Endothelial cell of umbilical vein (primary cell): Measurements from ENCODE around the gene CAPN2. TPM values are rescaled to one million over a fixed set of nuclear protein-coding genes. Genes with fewer than 3 reads are reported as not detected.

Experiments used
- BruUV-seq: library from RNA; stranded (reverse); fragments of 400-500 nt; replicated peaks from 2 replicates; lab custom pipeline; 2021; lab: Mats Ljungman, UMichigan
- CTCF ChIA-PET: fragments of 300-600, 350-600 bp; sonication (Branson Sonifier 250); formaldehyde crosslinking; loops from one replicate; lab custom pipeline; 2021; ENCODE audit warnings: antibody characterized with exemption, inconsistent platforms; lab: Charles Lee
- POLR2A ChIA-PET: fragments of 300-600, 350-600 bp; sonication (Branson Sonifier 250); formaldehyde crosslinking; loops from one replicate; lab custom pipeline; 2021; ENCODE audit warnings: antibody characterized with exemption, inconsistent platforms; lab: Charles Lee
- DNase-seq: peaks from one replicate; pipeline ENCODE4 v3.0.0-alpha.2; 2011; ENCODE audit warnings: low read depth, low spot score
- FAIRE-seq: peaks from 2 replicates; lab custom pipeline; 2011; peaks lifted over from hg19 to GRCh38; lab: Jason Lieb, UNC
- H2AFZ ChIP-seq: 2 replicates; pipeline ENCODE4 v1.6.0; 2012; ENCODE audit warnings: low read depth, low read length, control low read depth, inconsistent platforms
- H3K27ac ChIP-seq: 2 replicates; pipeline ENCODE4 v1.5.1; 2011; ENCODE audit warnings: low read depth, mild to moderate bottlenecking, control low read depth, low read length, moderate library complexity; ENCODE audit not compliant: insufficient read depth
- H3K27me3 ChIP-seq, 2 experiments: 2 replicates each; pipeline versions ENCODE4 v1.6.0 to v1.6.1; 2011; ENCODE audit warnings: low read length in 2 of 2, mixed read lengths in 1 of 2; ENCODE audit not compliant: control insufficient read depth in 2 of 2, insufficient read depth in 2 of 2
- H3K36me3 ChIP-seq, 2 experiments: 2 replicates in 1 of 2; 3 replicates in 1 of 2; pipeline ENCODE4 v1.5.1; 2011; ENCODE audit warnings: low read length in 2 of 2, mild to moderate bottlenecking in 1 of 2, moderate library complexity in 1 of 2; ENCODE audit not compliant: control insufficient read depth in 2 of 2, insufficient read depth in 2 of 2; ENCODE audit errors: extremely low read depth in 1 of 2
- H3K4me1 ChIP-seq: 3 replicates; pipeline ENCODE4 v1.5.1; 2011; ENCODE audit warnings: mild to moderate bottlenecking, low read length; ENCODE audit not compliant: control insufficient read depth, insufficient read depth; ENCODE audit errors: extremely low read depth
- H3K4me2 ChIP-seq: 2 replicates; pipeline ENCODE4 v1.6.1; 2011; ENCODE audit warnings: low read length, control low read depth, mixed read lengths; ENCODE audit not compliant: insufficient read depth
- H3K4me3 ChIP-seq, 3 experiments: fragments of 200-600 bp in 1 of 3; sonication (generic), shearing (Covaris generic) in 1 of 3; replicated peaks in 1 of 3; 2 replicates each; pipeline ENCODE4 v1.5.1; 2011 to 2016; ENCODE audit warnings: control low read depth in 3 of 3, low read length in 3 of 3, mild to moderate bottlenecking in 2 of 3, inconsistent platforms in 1 of 3, low read depth in 1 of 3, moderate library complexity in 1 of 3; ENCODE audit not compliant: insufficient read depth in 1 of 3
- H3K79me2 ChIP-seq: 2 replicates; pipeline ENCODE4 v1.6.0; 2012; ENCODE audit warnings: low read length, inconsistent platforms; ENCODE audit not compliant: control insufficient read depth, insufficient read depth
- H3K9ac ChIP-seq: replicated peaks from 2 replicates; pipeline ENCODE3; 2011; ENCODE audit warnings: low read length, control low read depth; ENCODE audit not compliant: insufficient read depth; ENCODE audit errors: extremely low read depth
- H3K9me1 ChIP-seq: replicated peaks from 3 replicates; pipeline ENCODE4 v1.6.0; 2011; ENCODE audit warnings: mild to moderate bottlenecking, low read length; ENCODE audit not compliant: control insufficient read depth, insufficient read depth; ENCODE audit errors: extremely low read depth
- H3K9me3 ChIP-seq: replicated peaks from 2 replicates; pipeline ENCODE4 v1.5.1; 2012; ENCODE audit warnings: low read length, inconsistent platforms; ENCODE audit not compliant: control insufficient read depth, insufficient read depth
- H4K20me1 ChIP-seq: replicated peaks from 2 replicates; pipeline ENCODE3; 2011; ENCODE audit warnings: mild to moderate bottlenecking, low read length; ENCODE audit not compliant: control insufficient read depth, insufficient read depth; ENCODE audit errors: extremely low read depth
- CTCF ChIP-seq, 2 donors: IDR thresholded peaks; 1 replicate in 1 of 2; 2 replicates in 1 of 2; pipeline ENCODE4 v1.5.1; 2011; ENCODE audit warnings: low read length in 2 of 2, mild to moderate bottlenecking in 2 of 2, moderate library complexity in 2 of 2, control low read depth in 1 of 2, inconsistent platforms in 1 of 2, low read depth in 1 of 2; ENCODE audit not compliant: insufficient read depth in 1 of 2; ENCODE audit errors: extremely low read depth in 1 of 2
- FOS ChIP-seq: IDR thresholded peaks from 2 replicates; pipeline ENCODE4 v1.6.1; 2011; ENCODE audit warnings: mild to moderate bottlenecking, low read length, moderate library complexity, borderline replicate concordance; ENCODE audit not compliant: insufficient read depth
- GATA2 ChIP-seq: IDR thresholded peaks from 2 replicates; pipeline ENCODE4 v1.7.0; 2011; ENCODE audit warnings: low read depth, mild to moderate bottlenecking, moderate library complexity, mixed read lengths, low read length; ENCODE audit not compliant: insufficient read length, insufficient read depth
- JUN ChIP-seq: IDR thresholded peaks from 2 replicates; pipeline ENCODE4 v1.6.1; 2011; ENCODE audit warnings: borderline replicate concordance, low read depth; ENCODE audit not compliant: insufficient read length, insufficient read depth
- MAX ChIP-seq: IDR thresholded peaks from 2 replicates; pipeline ENCODE4 v1.6.1; 2011; ENCODE audit not compliant: insufficient read depth, insufficient read length
- MYC ChIP-seq: IDR thresholded peaks from one replicate; pipeline ENCODE4 v1.6.1; 2011; ENCODE audit warnings: mild to moderate bottlenecking, low read depth, low read length
- POLR2A ChIP-seq: IDR thresholded peaks from 2 replicates; pipeline ENCODE4 v1.6.1; 2012; ENCODE audit warnings: low read depth, mild to moderate bottlenecking, control low read depth, low read length
- dilution Hi-C: fragments of 300-500 bp; cut with MboI; formaldehyde crosslinking; loops from one replicate; pipeline ENCODE4 v1.15.0; 2019; ENCODE audit warnings: low sequenced_read_pairs; ENCODE audit not compliant: extremely low pct_ligation_motif_present
- intact Hi-C: fragments of 100-400 bp; cut with micrococcal nuclease; formaldehyde crosslinking; loops from one replicate; pipeline ENCODE4 v1.10.0; 2022
- polyA plus RNA-seq, 4 experiments: library from polyadenylated mRNA; depleted of rRNA in 3 of 4; stranded (reverse) in 3 of 4; unstranded in 1 of 4; fragments of >200 nt; gene quantifications; 2 replicates each; pipeline versions ENCODE4 v1.2.1 to v1.2.3, GENCODE V29; 2011 to 2012; ENCODE audit warnings: missing spikeins in 1 of 4
- total RNA-seq: library from RNA; stranded (reverse); gene quantifications from 2 replicates; pipeline ENCODE4 v1.2.3, GENCODE V29; 2021

The CAPN2 gene
- total and polyA plus RNA-seq, 2 donors (not counting 3 experiments of a cell fraction or from before 2014, with no cell fraction given), result 110 to 420 TPM

- CTCF ChIA-PET, result interaction anchor here (1.2 kb wide), 1 partner anchor 23 kb away, joined by 3 read pairs; no protein-coding TSS in a partner anchor
- POLR2A ChIA-PET, result no interaction called here
- dilution Hi-C loops, result no loop called here
Observed at GRCh38 chr1:223752721-223753515, 40.6 kb downstream of the CAPN2 start.

More at GRCh38 chr1:223752721-223753515, 40.6 kb downstream of the CAPN2 start:
- Histone ChIP-seq H3K27me3 (no peaks in the 10 kb centered on the region), H3K27ac (no peak overlapping the region), H3K4me3 (no peak overlapping the region), H3K9me3 (no peaks in the 10 kb centered on the region), H4K20me1 (no peaks in the 10 kb centered on the region), H3K9ac (no peak overlapping the region), H3K36me3 (peaks cover 28 to 55% of the 10 kb centered on the region in 2 experiments), H3K79me2 (peaks cover 14% of the 10 kb centered on the region), H2AFZ (no peak overlapping the region), H3K4me1 (peaks cover 12% of the 10 kb centered on the region), H3K9me1 (no peaks in the 10 kb centered on the region), H3K4me2 (no peak overlapping the region)
- BruUV-seq, result no TSS peak
- intact Hi-C loops, result no loop called here
- DNase-seq (no peak), FAIRE-seq (no peak)
- no peak for TF ChIP-seq GATA2
- TF ChIP-seq CTCF (IDR thresholded peaks at IDR 0.05; ENCODE audit: extremely low read depth in 1 of 2, insufficient read depth in 1 of 2, low read depth in 1 of 2, low read length in 2 of 2), result no peak
- no peak for TF ChIP-seq MAX
- no peak for TF ChIP-seq POLR2A
- TF ChIP-seq FOS, result no peak
- no peak for TF ChIP-seq JUN
- TF ChIP-seq MYC, result no peak
